ENCODE measurements around the gene KHDC3L.

GRCh38 chr6:73364121-73364520 is 1.7 kb downstream of the KHDC3L start:
- TF ChIP-seq, protein P1, sequence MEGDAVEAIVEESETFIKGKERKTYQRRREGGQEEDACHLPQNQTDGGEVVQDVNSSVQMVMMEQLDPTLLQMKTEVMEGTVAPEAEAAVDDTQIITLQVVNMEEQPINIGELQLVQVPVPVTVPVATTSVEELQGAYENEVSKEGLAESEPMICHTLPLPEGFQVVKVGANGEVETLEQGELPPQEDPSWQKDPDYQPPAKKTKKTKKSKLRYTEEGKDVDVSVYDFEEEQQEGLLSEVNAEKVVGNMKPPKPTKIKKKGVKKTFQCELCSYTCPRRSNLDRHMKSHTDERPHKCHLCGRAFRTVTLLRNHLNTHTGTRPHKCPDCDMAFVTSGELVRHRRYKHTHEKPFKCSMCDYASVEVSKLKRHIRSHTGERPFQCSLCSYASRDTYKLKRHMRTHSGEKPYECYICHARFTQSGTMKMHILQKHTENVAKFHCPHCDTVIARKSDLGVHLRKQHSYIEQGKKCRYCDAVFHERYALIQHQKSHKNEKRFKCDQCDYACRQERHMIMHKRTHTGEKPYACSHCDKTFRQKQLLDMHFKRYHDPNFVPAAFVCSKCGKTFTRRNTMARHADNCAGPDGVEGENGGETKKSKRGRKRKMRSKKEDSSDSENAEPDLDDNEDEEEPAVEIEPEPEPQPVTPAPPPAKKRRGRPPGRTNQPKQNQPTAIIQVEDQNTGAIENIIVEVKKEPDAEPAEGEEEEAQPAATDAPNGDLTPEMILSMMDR (conservative IDR thresholded peaks at IDR 0.05; ENCODE audit: low read length), result no peak
- TF ChIP-seq EZH2phosphoT487 (IDR thresholded peaks at IDR 0.05; ENCODE audit: borderline replicate concordance, low read depth, low read length), result no peak
